Daoy (cell line): Measurements from ENCODE around the gene ADTRP. TPM values are rescaled to one million over a fixed set of nuclear protein-coding genes. Genes with fewer than 3 reads are reported as not detected.

Experiments
- DNase-seq: peaks from one replicate; pipeline ENCODE4 v3.0.0-alpha.2; 2015; ENCODE audit warnings: low read depth
- total RNA-seq: library from RNA; depleted of rRNA; stranded (reverse); fragments of >200 nt; shearing (Covaris generic); gene quantifications from 2 replicates; pipeline ENCODE4 v1.2.3, GENCODE V29; 2014

ADTRP gene
- total RNA-seq, 1 experiment from 2014 or later = 2.8 TPM

- DNase-seq = no peak
Observed at GRCh38 chr6:11755725-11756124, 22.9 kb downstream of the ADTRP start.

- peak; percentile 58 for DNase-seq
Observed at GRCh38 chr6:11754625-11755271, 23.9 kb downstream of the ADTRP start.

GRCh38 chr6:11753798-11754197, 24.8 kb downstream of the ADTRP start:
- no peak for DNase-seq

- DNase-seq = no peak
Observed at GRCh38 chr6:11752360-11752759, 26.2 kb downstream of the ADTRP start.

GRCh38 chr6:11750682-11751081, 27.9 kb downstream of the ADTRP start:
- DNase-seq = peak; percentile 30

- no peak for DNase-seq
Observed at GRCh38 chr6:11748591-11749210, 29.9 kb downstream of the ADTRP start.

GRCh38 chr6:11747021-11747420, 31.6 kb downstream of the ADTRP start:
- DNase-seq = no peak

- peak; percentile 68 for DNase-seq
Observed at GRCh38 chr6:11744753-11745152, 33.9 kb downstream of the ADTRP start.

- no peak for DNase-seq
Observed at GRCh38 chr6:11744101-11744500, 34.5 kb downstream of the ADTRP start.

- DNase-seq = no peak
Observed at GRCh38 chr6:11740875-11741274, 37.7 kb downstream of the ADTRP start.

GRCh38 chr6:11738661-11739375, 39.8 kb downstream of the ADTRP start:
- DNase-seq = no peak

GRCh38 chr6:11738234-11738633, 40.4 kb downstream of the ADTRP start:
- DNase-seq = no peak

GRCh38 chr6:11736601-11737000, 42.0 kb downstream of the ADTRP start:
- DNase-seq = no peak

- DNase-seq = no peak
Observed at GRCh38 chr6:11734861-11735613, 43.6 kb downstream of the ADTRP start.

- DNase-seq = peak; percentile 75
Observed at GRCh38 chr6:11732036-11732631, 46.5 kb downstream of the ADTRP start.

- DNase-seq = no peak
Observed at GRCh38 chr6:11731423-11731822, 47.2 kb downstream of the ADTRP start.

- no peak for DNase-seq
Observed at GRCh38 chr6:11730641-11731040, 48.0 kb downstream of the ADTRP start.

GRCh38 chr6:11729076-11729475, 49.5 kb downstream of the ADTRP start:
- no peak for DNase-seq

GRCh38 chr6:11727998-11728961, 50.3 kb downstream of the ADTRP start:
- no peak for DNase-seq

- DNase-seq = no peak
Observed at GRCh38 chr6:11727346-11727997, 51.1 kb downstream of the ADTRP start.
